Neural crest cell (in vitro differentiated cells): ENCODE measurements around the gene FXYD2. TPM values are rescaled to one million over a fixed set of nuclear protein-coding genes. Genes with fewer than 3 reads are reported as not detected.
A peak's percentile ranks its signal among the peaks of the same experiment; 100 is the strongest.

ENCODE experiments used
- DNase-seq: peaks from one replicate; pipeline ENCODE4 v3.0.0; 2021; ENCODE audit warnings: low read depth, mixed read lengths, low spot score
- H3K27ac Mint-ChIP-seq: one replicate; pipeline ENCODE4 v1.8.0; 2021; ENCODE audit warnings: mild to moderate bottlenecking, mixed read lengths; ENCODE audit not compliant: unreplicated experiment
- H3K27me3 Mint-ChIP-seq: 2 replicates; pipeline ENCODE4 v1.8.0; 2021; ENCODE audit warnings: low read depth, mild to moderate bottlenecking, mixed read lengths
- H3K36me3 Mint-ChIP-seq: 2 replicates; pipeline ENCODE4 v1.8.0; 2021; ENCODE audit warnings: low read depth, mild to moderate bottlenecking, mixed read lengths
- H3K4me1 Mint-ChIP-seq: 2 replicates; pipeline ENCODE4 v1.8.0; 2021; ENCODE audit warnings: mixed read lengths
- H3K4me3 Mint-ChIP-seq: one replicate; pipeline ENCODE4 v1.8.0; 2021; ENCODE audit warnings: mild to moderate bottlenecking, mixed read lengths
- H3K9me3 Mint-ChIP-seq: 2 replicates; pipeline ENCODE4 v1.8.0; 2021; ENCODE audit warnings: mixed read lengths
- CTCF ChIP-seq: fragments of 200-600 bp; sonication (generic); conservative IDR thresholded peaks from 2 replicates; pipeline ENCODE4 v1.5.0; 2021; ENCODE audit warnings: antibody characterized with exemption, mild to moderate bottlenecking
- total RNA-seq: library from RNA; stranded (reverse); gene quantifications from 2 replicates; pipeline ENCODE4 v1.2.1, GENCODE V29; 2021

FXYD2 gene
- total RNA-seq, 1 donor from 2014 or later, result 0.26 TPM

GRCh38 chr11:117821431-117821830 lies 3.1 kb downstream of the FXYD2 start:
- H3K4me3 Mint-ChIP-seq, result no peak overlapping the region
- peaks cover 23% of the 10 kb centered on the region for H3K4me1 Mint-ChIP-seq
- H3K27me3 Mint-ChIP-seq, result no peaks in the 10 kb centered on the region
- no peak for DNase-seq
- TF ChIP-seq CTCF, result no peak
- no peaks in the 10 kb centered on the region for H3K36me3 Mint-ChIP-seq
- no peaks in the 10 kb centered on the region for H3K9me3 Mint-ChIP-seq
- H3K27ac Mint-ChIP-seq, result no peak overlapping the region

- H3K27ac Mint-ChIP-seq, result no peak overlapping the region
- no peak overlapping the region for H3K4me3 Mint-ChIP-seq
- H3K9me3 Mint-ChIP-seq, result no peaks in the 10 kb centered on the region
These were observed 4.0 kb downstream of the FXYD2 start for GRCh38 chr11:117820516-117820915.

GRCh38 chr11:117820071-117820470 lies 4.5 kb downstream of the FXYD2 start:
- Mint-ChIP-seq H3K4me1 (peaks cover 36% of the 10 kb centered on the region), H3K27ac (no peak overlapping the region), H3K4me3 (no peak overlapping the region), H3K9me3 (no peaks in the 10 kb centered on the region), H3K27me3 (no peaks in the 10 kb centered on the region), H3K36me3 (no peaks in the 10 kb centered on the region)
- no peak for TF ChIP-seq CTCF
- DNase-seq, result no peak

More at GRCh38 chr11:117820516-117820915, 4.0 kb downstream of the FXYD2 start:
- peaks cover 31% of the 10 kb centered on the region for H3K4me1 Mint-ChIP-seq
- no peak for TF ChIP-seq CTCF
- no peaks in the 10 kb centered on the region for H3K36me3 Mint-ChIP-seq
- no peaks in the 10 kb centered on the region for H3K27me3 Mint-ChIP-seq
- no peak for DNase-seq

GRCh38 chr11:117819096-117820040 lies 5.2 kb downstream of the FXYD2 start:
- no peak overlapping the region for H3K4me3 Mint-ChIP-seq
- peaks cover 43% of the 10 kb centered on the region for H3K4me1 Mint-ChIP-seq
- H3K27ac Mint-ChIP-seq, result no peak overlapping the region

More at GRCh38 chr11:117819096-117820040, 5.2 kb downstream of the FXYD2 start:
- peak; percentile 84 for DNase-seq
- no peaks in the 10 kb centered on the region for H3K9me3 Mint-ChIP-seq
- peak; percentile 78 for TF ChIP-seq CTCF
- no peaks in the 10 kb centered on the region for H3K27me3 Mint-ChIP-seq
- no peaks in the 10 kb centered on the region for H3K36me3 Mint-ChIP-seq
